Omental fat pad (tissue), 4 donors: ENCODE measurements around the gene SV2B. TPM values are rescaled to one million over a fixed set of nuclear protein-coding genes. Genes with fewer than 3 reads are reported as not detected.

Source experiments
- ATAC-seq: fragments of 150-250 bp; one replicate; pipeline ENCODE4 v1.9.1; 2016; ENCODE audit warnings: mild to moderate bottlenecking, moderate library complexity; ENCODE audit not compliant: low FRiP score
- DNase-seq: peaks from one replicate; pipeline ENCODE4 v3.0.0-alpha.2; 2019; ENCODE audit warnings: low spot score
- CTCF ChIP-seq, 3 donors: fragments of 450-650 bp; IDR thresholded peaks; one replicate each; pipeline ENCODE4 v1.5.1; 2016 to 2017; ENCODE audit warnings: antibody characterized with exemption in 3 of 3, mild to moderate bottlenecking in 3 of 3, moderate library complexity in 2 of 3
- total RNA-seq, 4 donors: library from RNA; depleted of rRNA; stranded (reverse); fragments of >200 nt; gene quantifications; one replicate each; pipeline ENCODE4 v1.1.0, GENCODE V29; 2016

Gene SV2B
- total RNA-seq, 4 donors from 2014 or later, result 1.3 to 9.6 (median 4.2) TPM

- DNase-seq (no peak), ATAC-seq (no peak)
- TF ChIP-seq CTCF (IDR thresholded peaks at IDR 0.05), result no peak
These were observed 182.4 kb downstream of the SV2B start for GRCh38 chr15:91282486-91282885.

- no peak for ATAC-seq
- DNase-seq, result no peak
- TF ChIP-seq CTCF (IDR thresholded peaks at IDR 0.05), result no peak
These were observed 183.1 kb downstream of the SV2B start for GRCh38 chr15:91283155-91283554.

- ATAC-seq (no peak), DNase-seq (no peak)
- TF ChIP-seq CTCF (IDR thresholded peaks at IDR 0.05), result no peak
These were observed 184.9 kb downstream of the SV2B start for GRCh38 chr15:91284758-91285466.

- no peak for TF ChIP-seq CTCF (IDR thresholded peaks at IDR 0.05)
- DNase-seq (no peak), ATAC-seq (no peak)
These were observed 189.3 kb downstream of the SV2B start for GRCh38 chr15:91289324-91289723.

GRCh38 chr15:91290553-91290952 lies 190.5 kb downstream of the SV2B start:
- ATAC-seq (no peak), DNase-seq (no peak)
- TF ChIP-seq CTCF (IDR thresholded peaks at IDR 0.05), result no peak

- DNase-seq, result no peak
- no peak for TF ChIP-seq CTCF (IDR thresholded peaks at IDR 0.05)
- no peak for ATAC-seq
These were observed 191.6 kb downstream of the SV2B start for GRCh38 chr15:91291673-91292072.

- ATAC-seq (no peak), DNase-seq (no peak)
- TF ChIP-seq CTCF (IDR thresholded peaks at IDR 0.05), result no peak
These were observed 194.3 kb downstream of the SV2B start for GRCh38 chr15:91294344-91294743.
